A549 (cell line): ENCODE data around the gene ZRANB1. TPM values are rescaled to one million over a fixed set of nuclear protein-coding genes. Genes with fewer than 3 reads are reported as not detected.

ENCODE experiments used
- ATAC-seq, 2 experiments: fragments of 200-7000 bp in 1 of 2; fragments of >200 bp in 1 of 2; cut with Nextera tagmentation in 1 of 2; cut with Tn5 transposase in 1 of 2; 3 replicates each; pipeline versions ENCODE4 v1.8.0 to v1.9.1; 2018 to 2020; ENCODE audit warnings: mild to moderate bottlenecking in 1 of 2, moderate library complexity in 1 of 2
- CTCF ChIA-PET: fragments of 300-600 bp; sonication (Branson Sonifier 250); formaldehyde crosslinking; extraction: SDS; loops from one replicate; lab custom pipeline; 2021; ENCODE audit warnings: antibody characterized with exemption, inconsistent platforms; lab: Yijun Ruan, JAX
- POLR2A ChIA-PET: fragments of 350-600 bp; formaldehyde crosslinking; extraction: SDS; loops from one replicate; lab custom pipeline; 2021; ENCODE audit warnings: antibody characterized with exemption, inconsistent platforms; lab: Yijun Ruan, JAX
- DNase-seq, 2 experiments: peaks; one replicate each; pipeline versions ENCODE4 v3.0.0 to v3.0.0-alpha.2; 2011 to 2016; ENCODE audit warnings: low read depth in 1 of 2, low spot score in 1 of 2
- FAIRE-seq: peaks from 2 replicates; lab custom pipeline; 2011; peaks lifted over from hg19 to GRCh38; lab: Jason Lieb, UNC
- H3K27ac ChIP-seq, 2 experiments: fragments of >200 bp; sonication (Bioruptor Twin); formaldehyde crosslinking; 3 replicates each; pipeline ENCODE4 v1.5.1; 2016 to 2017
- H3K4me1 ChIP-seq: fragments of >200 bp; sonication (Bioruptor Twin); formaldehyde crosslinking; 3 replicates; pipeline ENCODE4 v1.6.1; 2016
- H3K4me2 ChIP-seq: fragments of >200 bp; sonication (Bioruptor Twin); formaldehyde crosslinking; 3 replicates; pipeline ENCODE4 v1.6.1; 2016
- H3K4me3 ChIP-seq: fragments of >200 bp; sonication (Bioruptor Twin); formaldehyde crosslinking; 3 replicates; pipeline ENCODE4 v1.5.1; 2016
- H3K9me3 ChIP-seq: fragments of >200 bp; sonication (Bioruptor Twin); formaldehyde crosslinking; 3 replicates; pipeline ENCODE4 v1.6.1; 2016
- CBX2 ChIP-seq: fragments of 200-600 bp; sonication (generic); IDR thresholded peaks from 2 replicates; pipeline ENCODE4 v1.6.1; 2016; ENCODE audit warnings: low read depth, mild to moderate bottlenecking, borderline replicate concordance
- CEBPB ChIP-seq, 2 experiments: fragments of >200 bp in 1 of 2; sonication (Bioruptor Twin) in 1 of 2; formaldehyde crosslinking in 1 of 2; IDR thresholded peaks; 2 replicates each; pipeline ENCODE4 v1.6.1; 2012 to 2016
- ESRRA ChIP-seq: fragments of 150-350 bp; IDR thresholded peaks from 2 replicates; pipeline ENCODE4 v1.6.1; 2014; ENCODE audit warnings: mild to moderate bottlenecking, low read length, borderline replicate concordance
- FOSB ChIP-seq: fragments of 250-450 bp; sonication (Bioruptor Pico); IDR thresholded peaks from 2 replicates; pipeline ENCODE4 v1.5.0; 2020; ENCODE audit warnings: mild to moderate bottlenecking, moderate library complexity
- FOSL2 ChIP-seq, 2 experiments: fragments of 450-650 bp in 1 of 2; fragments of >200 bp in 1 of 2; sonication (Bioruptor Twin) in 1 of 2; formaldehyde crosslinking; IDR thresholded peaks; 2 replicates each; pipeline versions ENCODE4 v1.5.0 to v1.6.1; 2016 to 2020; ENCODE audit warnings: mild to moderate bottlenecking in 1 of 2, moderate library complexity in 1 of 2
- FOXS1 ChIP-seq: fragments of 250-450 bp; sonication (Bioruptor Pico); IDR thresholded peaks from 2 replicates; pipeline ENCODE4 v1.5.0; 2020; ENCODE audit warnings: mild to moderate bottlenecking, moderate library complexity
- HMGXB4 ChIP-seq: fragments of 250-450 bp; sonication (Bioruptor Pico); IDR thresholded peaks from 2 replicates; pipeline ENCODE4 v1.5.0; 2021; ENCODE audit warnings: mild to moderate bottlenecking, moderate library complexity, borderline replicate concordance
- HOXA7 ChIP-seq: fragments of 250-450 bp; sonication (Bioruptor Pico); IDR thresholded peaks from 2 replicates; pipeline ENCODE4 v1.5.0; 2020; ENCODE audit warnings: mild to moderate bottlenecking, moderate library complexity
- HOXB13 ChIP-seq: fragments of 250-450 bp; sonication (Bioruptor Pico); IDR thresholded peaks from 2 replicates; pipeline ENCODE4 v1.5.0; 2020; ENCODE audit warnings: low read depth, mild to moderate bottlenecking, moderate library complexity
- KDM5A ChIP-seq: fragments of 200-600 bp; sonication (generic); IDR thresholded peaks from 2 replicates; pipeline ENCODE4 v1.6.1; 2016; ENCODE audit warnings: antibody characterized with exemption, mild to moderate bottlenecking
- NPAS2 ChIP-seq: fragments of 250-450 bp; sonication (Bioruptor Pico); IDR thresholded peaks from 2 replicates; pipeline ENCODE4 v1.8.0; 2022; ENCODE audit warnings: mild to moderate bottlenecking, moderate library complexity, borderline replicate concordance
- PHF8 ChIP-seq: fragments of 200-600 bp; sonication (generic); IDR thresholded peaks from 2 replicates; pipeline ENCODE4 v1.6.1; 2016; ENCODE audit warnings: low read depth, mild to moderate bottlenecking, antibody characterized with exemption, moderate library complexity, borderline replicate concordance
- POLR2A ChIP-seq: IDR thresholded peaks from 2 replicates; pipeline ENCODE4 v1.6.1; 2012; ENCODE audit warnings: mild to moderate bottlenecking, low read length
- POLR2AphosphoS2 ChIP-seq: conservative IDR thresholded peaks from 2 replicates; pipeline ENCODE4 v1.6.1; 2012; ENCODE audit warnings: low read length, improper control_type of control experiment, inconsistent platforms
- RAD21 ChIP-seq, 2 experiments: fragments of >200 bp in 1 of 2; sonication (Bioruptor Twin) in 1 of 2; formaldehyde crosslinking in 1 of 2; IDR thresholded peaks in 1 of 2; conservative IDR thresholded peaks in 1 of 2; 2 replicates in 1 of 2; 3 replicates in 1 of 2; pipeline ENCODE4 v1.6.1; 2012 to 2018; ENCODE audit warnings: inconsistent platforms in 1 of 2
- RARB ChIP-seq: fragments of 250-450 bp; sonication (Bioruptor Pico); IDR thresholded peaks from 2 replicates; pipeline ENCODE4 v1.8.0; 2021; ENCODE audit warnings: mild to moderate bottlenecking, moderate library complexity
- REST ChIP-seq: fragments of 200-600 bp; sonication (generic); IDR thresholded peaks from 2 replicates; pipeline ENCODE4 v1.6.1; 2016; ENCODE audit warnings: antibody characterized with exemption, mild to moderate bottlenecking, moderate library complexity
- SMC3 ChIP-seq: fragments of >200 bp; sonication (Bioruptor Twin); formaldehyde crosslinking; IDR thresholded peaks from 3 replicates; pipeline ENCODE4 v1.6.1; 2018; ENCODE audit warnings: inconsistent platforms
- SREBF2 ChIP-seq: fragments of 450-650 bp; IDR thresholded peaks from 2 replicates; pipeline ENCODE4 v1.6.1; 2014; ENCODE audit warnings: mild to moderate bottlenecking, moderate library complexity
- WGBS: methylation state at CpG from one replicate; pipeline ENCODE4 v1.1.6; 2017; ENCODE audit errors: missing lambda C conversion rate; 5-methylcytosine and 5-hydroxymethylcytosine counted together
- polyA plus RNA-seq, 4 experiments: library from polyadenylated mRNA; depleted of rRNA in 3 of 4; stranded (reverse); fragments of >200 nt; fragmentation: RNase III in 1 of 4; extraction: RNeasy Plus Mini Kit Qiagen cat#74134 plus additional on column Dnase treatment in 1 of 4; gene quantifications; 2 replicates in 3 of 4; 3 replicates in 1 of 4; pipeline ENCODE4 v1.2.3, GENCODE V29; 2011 to 2017
- TF ChIP-seq, protein P1 (sequence below): fragments of 450-650 bp; IDR thresholded peaks from 2 replicates; pipeline ENCODE4 v1.6.1; 2014; ENCODE audit warnings: antibody characterized with exemption

The ZRANB1 gene
- polyA plus RNA-seq, 2 of the 4 experiments (the other 2 are of a cell fraction) = 8.0 to 19.5 TPM

GRCh38 chr10:125016611-125017202 is 74.8 kb downstream of the ZRANB1 start (continued):
- no peak for TF ChIP-seq REST

DNA sequence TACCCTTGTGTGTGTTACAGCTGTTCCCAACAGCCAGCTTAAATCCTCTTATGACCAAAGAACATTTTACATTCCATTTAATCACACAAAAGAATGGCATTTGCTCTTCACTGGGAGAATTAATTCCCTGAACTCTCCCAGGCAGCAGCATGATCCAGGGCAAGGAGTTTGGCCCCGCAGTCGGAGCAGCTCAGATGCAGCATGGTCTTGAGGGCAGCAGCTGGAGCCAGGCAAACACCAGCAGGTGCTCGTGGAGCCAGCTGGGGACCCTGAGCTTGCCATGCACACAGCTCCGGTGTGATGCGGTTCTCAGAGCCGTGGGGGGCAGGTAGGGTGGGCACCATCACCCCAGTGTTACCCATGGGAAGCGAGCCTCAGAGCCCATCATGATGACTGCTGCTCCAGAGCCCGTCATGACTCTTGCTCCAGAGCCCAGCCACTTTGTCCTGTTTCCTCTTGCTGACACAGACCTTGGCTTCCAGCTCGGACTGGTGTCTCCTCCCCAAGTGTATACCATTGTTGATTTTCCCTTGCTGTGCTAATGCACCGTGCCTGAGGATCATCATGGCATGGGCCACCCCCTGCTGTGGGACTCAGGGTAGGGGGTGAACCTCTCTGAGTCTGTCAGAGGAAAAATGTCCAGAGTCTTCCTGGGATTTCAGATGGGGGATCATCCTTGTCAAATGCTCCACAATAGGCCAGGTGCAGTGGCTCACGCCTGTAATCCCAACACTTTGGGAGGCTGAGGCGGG is 75.8 kb downstream of the ZRANB1 start:
- CTCF ChIA-PET = interaction anchor here (1.0 to 1.6 kb wide), 3 partner anchors 23 to 30 kb away, joined by 3 to 5 read pairs (median 3); no protein-coding TSS in a partner anchor
- no peak for TF ChIP-seq CBX2
- no peak for TF ChIP-seq SREBF2
- TF ChIP-seq POLR2AphosphoS2 = no peak
- TF ChIP-seq KDM5A = no peak
- TF ChIP-seq HMGXB4 (CRISPR knock-in tag) = no peak
- no peak for TF ChIP-seq PHF8
- TF ChIP-seq FOSB (CRISPR knock-in tag) = no peak
- TF ChIP-seq FOXS1 (CRISPR knock-in tag) = no peak
- no peak for TF ChIP-seq RARB
- no peak for TF ChIP-seq ESRRA
- TF ChIP-seq HOXA7 (CRISPR knock-in tag) = no peak
- TF ChIP-seq RAD21 (conservative IDR thresholded peaks at IDR 0.05 in 1 of 2, IDR thresholded peaks at IDR 0.05 in 1 of 2) = no peak
- TF ChIP-seq CEBPB (IDR thresholded peaks at IDR 0.05) = no peak
- TF ChIP-seq POLR2A = no peak
- TF ChIP-seq, protein P1, sequence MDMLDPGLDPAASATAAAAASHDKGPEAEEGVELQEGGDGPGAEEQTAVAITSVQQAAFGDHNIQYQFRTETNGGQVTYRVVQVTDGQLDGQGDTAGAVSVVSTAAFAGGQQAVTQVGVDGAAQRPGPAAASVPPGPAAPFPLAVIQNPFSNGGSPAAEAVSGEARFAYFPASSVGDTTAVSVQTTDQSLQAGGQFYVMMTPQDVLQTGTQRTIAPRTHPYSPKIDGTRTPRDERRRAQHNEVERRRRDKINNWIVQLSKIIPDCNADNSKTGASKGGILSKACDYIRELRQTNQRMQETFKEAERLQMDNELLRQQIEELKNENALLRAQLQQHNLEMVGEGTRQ = no peak
- TF ChIP-seq HOXB13 (CRISPR knock-in tag) = no peak
- no peak for TF ChIP-seq SMC3
- no peak for TF ChIP-seq FOSL2 (IDR thresholded peaks at IDR 0.05)
- TF ChIP-seq FOSL2 (CRISPR knock-in tag; IDR thresholded peaks at IDR 0.05) = no peak
- no peak for TF ChIP-seq NPAS2
- H3K4me3 ChIP-seq = no peak overlapping the region
- ATAC-seq = no peak
- H3K9me3 ChIP-seq = no peaks in the 10 kb centered on the region
- POLR2A ChIA-PET = no interaction called here
- H3K4me2 ChIP-seq = no peak overlapping the region
- H3K4me1 ChIP-seq = no peaks in the 10 kb centered on the region
- WGBS = 90% methylated on average over 12 of the region's 12 CpGs
- no peak for DNase-seq
- FAIRE-seq = no peak
- H3K27ac ChIP-seq = no peak overlapping the region
